Measurements from ENCODE around the gene MIEN1.
"Not testable (repeated sequence)": the region's sequence is repeated elsewhere in the genome, so short reads cannot be mapped to it uniquely, and the experiment has no call there.

MIEN1 gene

DNA sequence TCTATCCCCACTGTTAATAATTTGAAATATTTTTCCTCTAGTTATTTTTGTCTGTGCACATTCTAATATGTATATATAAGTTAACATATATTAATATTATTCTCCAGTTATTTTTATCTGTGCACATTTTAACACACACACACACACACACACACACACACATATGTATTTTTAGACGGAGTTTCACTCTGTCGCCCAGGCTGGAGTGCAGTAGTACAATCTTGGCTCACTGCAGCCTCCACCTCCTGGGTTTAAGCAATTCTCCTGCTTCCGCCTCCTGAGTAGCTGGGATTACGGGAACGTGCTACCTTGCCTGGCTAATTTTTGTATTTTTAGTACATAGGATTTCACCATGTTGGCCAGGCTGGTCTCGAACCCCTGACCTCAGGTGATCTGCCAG, 12.7 kb downstream of the MIEN1 start:
- H3K36me3 ChIP-seq (ENCODE audit: control insufficient read depth, low read depth, low read length): peaks cover 79% of the 10 kb centered on the region
- H3K9ac ChIP-seq (ENCODE audit: low read length): no peak overlapping the region
- no peak overlapping the region for H3K27ac ChIP-seq (ENCODE audit: low read length)
- H3K9me3 ChIP-seq (ENCODE audit: control insufficient read depth, low read depth, low read length): no peaks in the 10 kb centered on the region
- no peak overlapping the region for H3K4me3 ChIP-seq (ENCODE audit: low read length)
- H3K27me3 ChIP-seq (ENCODE audit: control insufficient read depth, insufficient read depth, low read length): no peaks in the 10 kb centered on the region
- no peaks in the 10 kb centered on the region for H3K4me1 ChIP-seq (ENCODE audit: control insufficient read depth, low read depth, low read length)

DNA sequence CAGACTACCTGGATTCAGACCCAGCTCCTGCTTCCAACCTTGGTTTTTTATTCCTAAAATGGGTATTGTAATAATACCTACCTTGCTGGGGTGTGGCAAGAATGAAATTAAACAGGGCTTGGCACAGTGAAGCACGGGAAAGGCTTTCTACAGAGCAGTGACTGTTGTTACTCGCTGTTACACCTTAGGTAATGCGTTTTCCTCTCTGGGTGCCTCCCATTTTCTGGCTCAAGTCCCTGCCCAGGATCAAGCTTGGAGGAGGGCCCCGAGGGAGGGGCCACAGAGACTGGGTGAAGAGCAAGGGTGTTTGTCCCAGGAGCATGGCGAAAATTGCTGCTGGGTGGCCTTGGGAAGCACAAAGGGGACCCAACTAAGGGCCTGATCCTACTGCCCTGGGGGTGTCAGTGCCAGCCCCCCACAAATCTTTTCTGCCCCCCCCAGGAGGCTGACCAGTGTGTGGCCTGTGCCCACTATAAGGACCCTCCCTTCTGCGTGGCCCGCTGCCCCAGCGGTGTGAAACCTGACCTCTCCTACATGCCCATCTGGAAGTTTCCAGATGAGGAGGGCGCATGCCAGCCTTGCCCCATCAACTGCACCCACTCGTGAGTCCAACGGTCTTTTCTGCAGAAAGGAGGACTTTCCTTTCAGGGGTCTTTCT, 13.3 kb downstream of the MIEN1 start:
- H3K27ac ChIP-seq (ENCODE audit: low read length): no peak overlapping the region
- H3K4me3 ChIP-seq (ENCODE audit: low read length): no peak overlapping the region
- peaks cover 85% of the 10 kb centered on the region for H3K36me3 ChIP-seq (ENCODE audit: control insufficient read depth, low read depth, low read length)
- no peaks in the 10 kb centered on the region for H3K9me3 ChIP-seq (ENCODE audit: control insufficient read depth, low read depth, low read length)
- H3K9ac ChIP-seq (ENCODE audit: low read length): no peak overlapping the region
- no peaks in the 10 kb centered on the region for H3K27me3 ChIP-seq (ENCODE audit: control insufficient read depth, insufficient read depth, low read length)
- H3K4me1 ChIP-seq (ENCODE audit: control insufficient read depth, low read depth, low read length): no peaks in the 10 kb centered on the region

DNA sequence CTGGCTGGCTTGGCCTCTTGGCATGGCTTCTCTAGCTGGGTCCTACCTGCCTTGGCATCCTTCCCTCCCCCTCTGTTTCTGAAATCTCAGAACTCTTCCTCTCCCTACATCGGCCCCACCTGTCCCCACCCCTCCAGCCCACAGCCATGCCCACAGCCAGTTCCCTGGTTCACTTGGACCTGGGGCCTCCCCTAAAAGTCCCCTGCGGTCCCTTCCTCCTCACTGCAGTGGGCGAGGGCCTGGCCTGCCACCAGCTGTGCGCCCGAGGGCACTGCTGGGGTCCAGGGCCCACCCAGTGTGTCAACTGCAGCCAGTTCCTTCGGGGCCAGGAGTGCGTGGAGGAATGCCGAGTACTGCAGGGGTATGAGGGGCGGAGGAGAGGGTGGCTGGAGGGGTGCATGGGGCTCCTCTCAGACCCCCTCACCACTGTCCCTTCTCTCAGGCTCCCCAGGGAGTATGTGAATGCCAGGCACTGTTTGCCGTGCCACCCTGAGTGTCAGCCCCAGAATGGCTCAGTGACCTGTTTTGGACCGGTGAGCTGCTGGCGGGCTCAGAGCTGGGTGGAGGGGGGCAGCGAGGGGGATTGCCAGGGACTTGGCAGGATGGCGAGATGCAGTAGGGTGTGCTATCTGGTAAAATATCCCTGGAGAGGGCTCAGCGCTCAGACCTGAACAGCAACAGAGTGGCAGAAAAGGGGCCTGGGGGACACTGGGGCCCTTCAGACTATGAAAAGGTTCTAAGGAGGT, 14.1 kb downstream of the MIEN1 start:
- no peaks in the 10 kb centered on the region for H3K4me1 ChIP-seq (ENCODE audit: control insufficient read depth, low read depth, low read length)
- no peaks in the 10 kb centered on the region for H3K9me3 ChIP-seq (ENCODE audit: control insufficient read depth, low read depth, low read length)
- H3K4me3 ChIP-seq (ENCODE audit: low read length): no peak overlapping the region
- H3K27me3 ChIP-seq (ENCODE audit: control insufficient read depth, insufficient read depth, low read length): no peaks in the 10 kb centered on the region
- H3K9ac ChIP-seq (ENCODE audit: low read length): no peak overlapping the region
- peaks cover 90% of the 10 kb centered on the region for H3K36me3 ChIP-seq (ENCODE audit: control insufficient read depth, low read depth, low read length)
- H3K27ac ChIP-seq (ENCODE audit: low read length): no peak overlapping the region

DNA sequence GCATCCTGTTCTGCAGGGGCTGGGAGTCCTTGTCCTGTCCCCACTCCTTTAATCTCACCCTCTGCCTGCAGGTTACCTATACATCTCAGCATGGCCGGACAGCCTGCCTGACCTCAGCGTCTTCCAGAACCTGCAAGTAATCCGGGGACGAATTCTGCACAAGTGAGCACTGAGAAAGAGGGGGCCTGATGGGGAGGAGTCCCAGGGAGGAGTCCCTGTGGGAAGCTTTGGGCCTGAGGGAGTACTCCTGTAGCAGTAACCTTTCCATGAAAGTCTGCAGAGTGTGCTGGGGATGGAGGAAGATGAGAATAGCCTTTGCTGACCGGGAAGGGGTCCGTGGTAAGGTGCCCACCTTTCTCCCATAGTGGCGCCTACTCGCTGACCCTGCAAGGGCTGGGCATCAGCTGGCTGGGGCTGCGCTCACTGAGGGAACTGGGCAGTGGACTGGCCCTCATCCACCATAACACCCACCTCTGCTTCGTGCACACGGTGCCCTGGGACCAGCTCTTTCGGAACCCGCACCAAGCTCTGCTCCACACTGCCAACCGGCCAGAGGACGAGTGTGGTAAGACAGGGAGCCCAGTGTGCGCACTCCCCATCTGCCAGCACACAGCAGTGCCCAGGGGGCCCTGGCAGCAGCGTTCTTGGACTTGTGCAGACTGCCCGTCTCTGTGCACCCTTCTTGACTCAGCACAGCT, 14.8 kb downstream of the MIEN1 start:
- Histone ChIP-seq H3K9ac (ENCODE audit: low read length) (no peak overlapping the region), H3K36me3 (ENCODE audit: control insufficient read depth, low read depth, low read length) (peaks cover 92% of the 10 kb centered on the region), H3K4me1 (ENCODE audit: control insufficient read depth, low read depth, low read length) (no peaks in the 10 kb centered on the region), H3K9me3 (ENCODE audit: control insufficient read depth, low read depth, low read length) (no peaks in the 10 kb centered on the region), H3K4me3 (ENCODE audit: low read length) (no peak overlapping the region), H3K27ac (ENCODE audit: low read length) (no peak overlapping the region), H3K27me3 (ENCODE audit: control insufficient read depth, insufficient read depth, low read length) (no peaks in the 10 kb centered on the region)

DNA sequence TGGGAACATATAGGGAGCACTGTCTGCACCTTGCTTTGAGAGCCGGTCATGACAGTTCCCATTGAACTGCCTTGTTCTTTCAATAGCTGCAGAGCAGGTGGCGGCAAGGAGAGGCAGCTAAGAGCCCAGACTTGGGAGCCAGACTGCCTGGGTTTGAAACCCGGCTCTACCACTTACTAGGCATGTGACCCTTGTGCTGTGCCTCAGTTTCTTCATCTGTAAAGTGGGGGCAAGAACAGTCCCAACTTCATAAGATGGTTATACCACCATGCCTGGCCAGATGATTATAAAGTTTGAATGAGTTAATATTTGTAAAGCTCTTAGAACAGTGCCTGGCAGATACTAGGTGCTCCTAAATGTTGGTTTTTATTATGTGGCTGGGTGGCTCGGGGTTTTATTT, 16.1 kb downstream of the MIEN1 start:
- H3K36me3 ChIP-seq (ENCODE audit: control insufficient read depth, low read depth, low read length): peaks cover 92% of the 10 kb centered on the region

DNA sequence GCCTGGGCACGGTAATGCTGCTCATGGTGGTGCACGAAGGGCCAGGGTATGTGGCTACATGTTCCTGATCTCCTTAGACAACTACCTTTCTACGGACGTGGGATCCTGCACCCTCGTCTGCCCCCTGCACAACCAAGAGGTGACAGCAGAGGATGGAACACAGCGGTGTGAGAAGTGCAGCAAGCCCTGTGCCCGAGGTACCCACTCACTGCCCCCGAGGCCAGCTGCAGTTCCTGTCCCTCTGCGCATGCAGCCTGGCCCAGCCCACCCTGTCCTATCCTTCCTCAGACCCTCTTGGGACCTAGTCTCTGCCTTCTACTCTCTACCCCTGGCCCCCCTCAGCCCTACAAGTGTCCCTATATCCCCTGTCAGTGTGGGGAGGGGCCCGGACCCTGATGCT, 18.5 kb downstream of the MIEN1 start:
- Histone ChIP-seq H3K9me3 (ENCODE audit: control insufficient read depth, low read depth, low read length) (no peaks in the 10 kb centered on the region), H3K4me3 (ENCODE audit: low read length) (no peak overlapping the region), H3K36me3 (ENCODE audit: control insufficient read depth, low read depth, low read length) (peaks cover 90% of the 10 kb centered on the region), H3K4me1 (ENCODE audit: control insufficient read depth, low read depth, low read length) (no peaks in the 10 kb centered on the region), H3K9ac (ENCODE audit: low read length) (no peak overlapping the region), H3K27me3 (ENCODE audit: control insufficient read depth, insufficient read depth, low read length) (no peaks in the 10 kb centered on the region), H3K27ac (ENCODE audit: low read length) (no peak overlapping the region)

More for the DNA sequence above, 16.1 kb downstream of the MIEN1 start:
- Histone ChIP-seq H3K9me3 (ENCODE audit: control insufficient read depth, low read depth, low read length) (no peaks in the 10 kb centered on the region), H3K27me3 (ENCODE audit: control insufficient read depth, insufficient read depth, low read length) (no peaks in the 10 kb centered on the region), H3K9ac (ENCODE audit: low read length) (no peak overlapping the region), H3K4me1 (ENCODE audit: control insufficient read depth, low read depth, low read length) (no peaks in the 10 kb centered on the region), H3K4me3 (ENCODE audit: low read length) (no peak overlapping the region), H3K27ac (ENCODE audit: low read length) (no peak overlapping the region)

DNA sequence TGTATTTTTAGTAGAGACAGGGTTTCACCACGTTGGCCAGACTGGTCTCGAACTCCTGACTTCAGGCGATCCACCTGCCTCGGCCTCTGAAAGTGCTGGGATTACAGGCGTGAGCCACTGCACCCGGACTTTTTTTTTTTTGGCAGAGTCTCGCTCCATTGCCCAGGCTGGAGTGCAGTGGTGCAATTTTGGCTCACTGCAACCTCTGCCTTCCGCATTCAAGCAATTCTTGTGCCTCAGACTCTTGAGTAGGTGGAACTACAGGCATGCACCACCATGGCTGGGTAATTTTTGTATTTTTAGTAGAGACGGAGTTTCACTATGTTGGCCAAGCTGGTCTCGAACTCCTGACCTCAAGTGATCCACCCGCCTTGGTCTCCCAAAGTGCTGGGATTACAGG, 19.3 kb downstream of the MIEN1 start:
- H3K4me3 ChIP-seq (ENCODE audit: low read length); H3K9me3 ChIP-seq (ENCODE audit: control insufficient read depth, low read depth, low read length); H3K27me3 ChIP-seq (ENCODE audit: control insufficient read depth, insufficient read depth, low read length); H3K27ac ChIP-seq (ENCODE audit: low read length); H3K4me1 ChIP-seq (ENCODE audit: control insufficient read depth, low read depth, low read length); H3K9ac ChIP-seq (ENCODE audit: low read length): not testable (repeated sequence)
- H3K36me3 ChIP-seq (ENCODE audit: control insufficient read depth, low read depth, low read length): peaks cover 88% of the 10 kb centered on the region

DNA sequence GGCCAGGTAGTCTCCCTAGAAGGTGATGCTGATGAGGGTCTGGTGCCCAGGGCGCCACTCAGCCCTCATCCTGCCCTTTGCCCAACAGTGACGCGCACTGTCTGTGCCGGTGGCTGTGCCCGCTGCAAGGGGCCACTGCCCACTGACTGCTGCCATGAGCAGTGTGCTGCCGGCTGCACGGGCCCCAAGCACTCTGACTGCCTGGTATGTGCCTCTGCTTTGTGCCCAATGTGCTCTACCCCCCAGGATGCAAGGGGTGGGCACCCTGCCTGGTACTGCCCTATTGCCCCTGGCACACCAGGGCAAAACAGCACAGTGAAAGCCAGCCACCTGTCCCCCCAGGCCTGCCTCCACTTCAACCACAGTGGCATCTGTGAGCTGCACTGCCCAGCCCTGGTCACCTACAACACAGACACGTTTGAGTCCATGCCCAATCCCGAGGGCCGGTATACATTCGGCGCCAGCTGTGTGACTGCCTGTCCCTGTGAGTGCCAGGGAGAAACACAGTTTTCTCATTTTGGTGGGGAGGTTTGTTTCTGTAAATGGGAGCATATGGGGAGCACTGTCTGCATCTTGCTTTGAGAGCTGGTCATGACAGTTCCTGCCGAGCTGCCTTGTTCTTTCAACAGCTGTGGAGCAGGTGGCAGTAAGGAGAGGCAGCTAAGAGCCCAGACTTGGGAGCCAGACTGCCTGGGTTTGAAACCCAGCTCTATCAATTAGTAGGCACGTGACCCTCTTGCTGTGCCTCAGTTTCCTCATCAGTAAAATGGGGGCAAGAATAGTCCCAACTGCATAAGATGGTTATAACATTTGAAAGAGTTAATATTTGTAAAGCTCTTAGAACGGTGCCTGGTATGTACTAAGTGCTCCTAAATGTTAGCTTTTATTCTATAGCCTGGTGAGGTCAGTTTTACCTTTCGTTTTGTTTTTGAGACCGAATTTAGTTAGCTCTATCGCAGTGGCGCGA, 20.1 kb downstream of the MIEN1 start:
- Histone ChIP-seq H3K27me3 (ENCODE audit: control insufficient read depth, insufficient read depth, low read length) (no peaks in the 10 kb centered on the region), H3K9me3 (ENCODE audit: control insufficient read depth, low read depth, low read length) (no peaks in the 10 kb centered on the region), H3K4me3 (ENCODE audit: low read length) (no peak overlapping the region), H3K27ac (ENCODE audit: low read length) (no peak overlapping the region), H3K36me3 (ENCODE audit: control insufficient read depth, low read depth, low read length) (peaks cover 81% of the 10 kb centered on the region), H3K4me1 (ENCODE audit: control insufficient read depth, low read depth, low read length) (peaks cover 7% of the 10 kb centered on the region), H3K9ac (ENCODE audit: low read length) (no peak overlapping the region)

DNA sequence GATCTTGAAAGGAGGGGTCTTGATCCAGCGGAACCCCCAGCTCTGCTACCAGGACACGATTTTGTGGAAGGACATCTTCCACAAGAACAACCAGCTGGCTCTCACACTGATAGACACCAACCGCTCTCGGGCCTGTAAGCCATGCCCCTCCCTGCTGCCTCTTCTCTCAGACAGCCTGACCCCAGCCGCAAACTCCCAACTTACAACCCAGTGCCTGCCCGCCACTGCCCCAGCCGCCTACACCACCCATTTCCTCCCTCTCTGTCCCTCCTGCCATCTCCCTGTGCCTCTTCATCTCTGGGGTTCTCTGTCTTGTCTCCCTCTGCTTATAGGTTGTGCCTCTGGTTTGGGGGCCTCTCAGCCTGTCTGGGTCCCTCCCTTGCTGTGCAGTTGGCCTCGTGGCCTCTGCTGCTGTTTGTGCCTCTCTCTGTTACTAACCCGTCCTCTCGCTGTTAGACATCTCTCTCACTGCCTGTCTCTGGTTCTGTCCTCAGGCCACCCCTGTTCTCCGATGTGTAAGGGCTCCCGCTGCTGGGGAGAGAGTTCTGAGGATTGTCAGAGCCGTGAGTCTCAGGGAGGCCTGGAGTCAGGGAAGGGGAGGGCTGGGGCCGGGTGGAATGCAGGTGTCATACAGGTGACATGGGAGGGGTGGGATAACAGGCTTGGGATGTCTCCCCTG, 20.9 kb downstream of the MIEN1 start:
- no peaks in the 10 kb centered on the region for H3K9me3 ChIP-seq (ENCODE audit: control insufficient read depth, low read depth, low read length)
- H3K4me1 ChIP-seq (ENCODE audit: control insufficient read depth, low read depth, low read length): peaks cover 16% of the 10 kb centered on the region
- H3K4me3 ChIP-seq (ENCODE audit: low read length): no peak overlapping the region
- no peaks in the 10 kb centered on the region for H3K27me3 ChIP-seq (ENCODE audit: control insufficient read depth, insufficient read depth, low read length)
- peaks cover 73% of the 10 kb centered on the region for H3K36me3 ChIP-seq (ENCODE audit: control insufficient read depth, low read depth, low read length)
- H3K27ac ChIP-seq (ENCODE audit: low read length): no peak overlapping the region
- H3K9ac ChIP-seq (ENCODE audit: low read length): no peak overlapping the region

DNA sequence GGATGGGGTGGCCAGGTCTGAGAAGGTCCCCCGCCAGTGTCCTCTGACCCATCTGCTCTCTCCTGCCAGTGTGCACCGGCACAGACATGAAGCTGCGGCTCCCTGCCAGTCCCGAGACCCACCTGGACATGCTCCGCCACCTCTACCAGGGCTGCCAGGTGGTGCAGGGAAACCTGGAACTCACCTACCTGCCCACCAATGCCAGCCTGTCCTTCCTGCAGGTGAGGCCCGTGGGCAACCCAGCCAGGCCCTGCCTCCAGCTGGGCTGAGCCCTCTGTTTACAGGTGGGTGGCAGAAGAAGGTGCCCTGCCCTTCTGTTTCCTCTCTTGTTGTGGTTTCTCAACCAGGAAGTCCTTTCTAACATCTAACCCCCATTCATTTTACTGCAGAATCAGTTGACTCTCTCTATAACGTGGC, 23.4 kb downstream of the MIEN1 start:
- peaks cover 34% of the 10 kb centered on the region for H3K4me1 ChIP-seq (ENCODE audit: control insufficient read depth, low read depth, low read length)
- no peak overlapping the region for H3K4me3 ChIP-seq (ENCODE audit: low read length)
- peaks cover 53% of the 10 kb centered on the region for H3K36me3 ChIP-seq (ENCODE audit: control insufficient read depth, low read depth, low read length)
- H3K9ac ChIP-seq (ENCODE audit: low read length): no peak overlapping the region
- H3K27ac ChIP-seq (ENCODE audit: low read length): no peak overlapping the region
- no peaks in the 10 kb centered on the region for H3K9me3 ChIP-seq (ENCODE audit: control insufficient read depth, low read depth, low read length)
- H3K27me3 ChIP-seq (ENCODE audit: control insufficient read depth, insufficient read depth, low read length): no peaks in the 10 kb centered on the region
